HG03521 (cell line): Measurements from ENCODE around the gene RPSA.
A peak's percentile ranks its signal among the peaks of the same experiment; 100 is the strongest.
"Not testable (repeated sequence)": the region's sequence is repeated elsewhere in the genome, so short reads cannot be mapped to it uniquely, and the experiment has no call there.

ENCODE experiments used
- ATAC-seq: cut with Tn5 transposase; IDR thresholded peaks from one replicate; pipeline ENCODE4 v1.9.1; 2021; ENCODE audit warnings: mild to moderate bottlenecking, moderate library complexity; ENCODE audit not compliant: unreplicated experiment

RPSA gene

GRCh38 chr3:39418556-39419225, 12.2 kb downstream of the RPSA start:
- ATAC-seq, result not testable (repeated sequence)

- no peak for ATAC-seq
Observed at GRCh38 chr3:39419742-39420315, 13.3 kb downstream of the RPSA start.

GRCh38 chr3:39420543-39420942, 14.0 kb downstream of the RPSA start:
- ATAC-seq, result no peak

- no peak for ATAC-seq
Observed at GRCh38 chr3:39423436-39423970, 17.0 kb downstream of the RPSA start.

- ATAC-seq, result no peak
Observed at GRCh38 chr3:39426312-39426711, 19.8 kb downstream of the RPSA start.

GRCh38 chr3:39427506-39427905, 21.0 kb downstream of the RPSA start:
- ATAC-seq, result no peak

- no peak for ATAC-seq
Observed at GRCh38 chr3:39428745-39429201, 22.3 kb downstream of the RPSA start.

- no peak for ATAC-seq
Observed at GRCh38 chr3:39429466-39429865, 22.9 kb downstream of the RPSA start.

GRCh38 chr3:39432342-39432741, 25.8 kb downstream of the RPSA start:
- ATAC-seq, result no peak

GRCh38 chr3:39433642-39434041, 27.1 kb downstream of the RPSA start:
- ATAC-seq, result no peak

GRCh38 chr3:39434574-39434973, 28.1 kb downstream of the RPSA start:
- ATAC-seq, result peak; percentile 43

- no peak for ATAC-seq
Observed at GRCh38 chr3:39435006-39435748, 28.7 kb downstream of the RPSA start.

- ATAC-seq, result no peak
Observed at GRCh38 chr3:39438880-39439279, 32.4 kb downstream of the RPSA start.

- no peak for ATAC-seq
Observed at GRCh38 chr3:39440316-39440715, 33.8 kb downstream of the RPSA start.

- ATAC-seq, result no peak
Observed at GRCh38 chr3:39443530-39443929, 37.0 kb downstream of the RPSA start.

GRCh38 chr3:39445927-39446326, 39.4 kb downstream of the RPSA start:
- ATAC-seq, result no peak

GRCh38 chr3:39446444-39446843, 39.9 kb downstream of the RPSA start:
- no peak for ATAC-seq

GRCh38 chr3:39447637-39448483, 41.3 kb downstream of the RPSA start:
- ATAC-seq, result peak; percentile 80

- ATAC-seq, result no peak
Observed at GRCh38 chr3:39448506-39449233, 42.1 kb downstream of the RPSA start.

- ATAC-seq, result no peak
Observed at GRCh38 chr3:39449796-39450195, 43.3 kb downstream of the RPSA start.
